HG02610 (cell line): ENCODE data around the gene FRYL.

Experiments
- ATAC-seq: cut with Tn5 transposase; IDR thresholded peaks from one replicate; pipeline ENCODE4 v1.9.1; 2021; ENCODE audit warnings: mild to moderate bottlenecking, moderate library complexity; ENCODE audit not compliant: unreplicated experiment

FRYL gene

GRCh38 chr4:48499551-48500066, 280.5 kb downstream of the FRYL start:
- peak; percentile 75 for ATAC-seq

GRCh38 chr4:48498895-48499294, 281.2 kb downstream of the FRYL start:
- ATAC-seq: no peak

- no peak for ATAC-seq
Measured at GRCh38 chr4:48495941-48496340, 284.1 kb downstream of the FRYL start.

GRCh38 chr4:48493452-48494100, 286.5 kb downstream of the FRYL start:
- no peak for ATAC-seq

- ATAC-seq: no peak
Measured at GRCh38 chr4:48491514-48492176, 288.4 kb downstream of the FRYL start.

DNA sequence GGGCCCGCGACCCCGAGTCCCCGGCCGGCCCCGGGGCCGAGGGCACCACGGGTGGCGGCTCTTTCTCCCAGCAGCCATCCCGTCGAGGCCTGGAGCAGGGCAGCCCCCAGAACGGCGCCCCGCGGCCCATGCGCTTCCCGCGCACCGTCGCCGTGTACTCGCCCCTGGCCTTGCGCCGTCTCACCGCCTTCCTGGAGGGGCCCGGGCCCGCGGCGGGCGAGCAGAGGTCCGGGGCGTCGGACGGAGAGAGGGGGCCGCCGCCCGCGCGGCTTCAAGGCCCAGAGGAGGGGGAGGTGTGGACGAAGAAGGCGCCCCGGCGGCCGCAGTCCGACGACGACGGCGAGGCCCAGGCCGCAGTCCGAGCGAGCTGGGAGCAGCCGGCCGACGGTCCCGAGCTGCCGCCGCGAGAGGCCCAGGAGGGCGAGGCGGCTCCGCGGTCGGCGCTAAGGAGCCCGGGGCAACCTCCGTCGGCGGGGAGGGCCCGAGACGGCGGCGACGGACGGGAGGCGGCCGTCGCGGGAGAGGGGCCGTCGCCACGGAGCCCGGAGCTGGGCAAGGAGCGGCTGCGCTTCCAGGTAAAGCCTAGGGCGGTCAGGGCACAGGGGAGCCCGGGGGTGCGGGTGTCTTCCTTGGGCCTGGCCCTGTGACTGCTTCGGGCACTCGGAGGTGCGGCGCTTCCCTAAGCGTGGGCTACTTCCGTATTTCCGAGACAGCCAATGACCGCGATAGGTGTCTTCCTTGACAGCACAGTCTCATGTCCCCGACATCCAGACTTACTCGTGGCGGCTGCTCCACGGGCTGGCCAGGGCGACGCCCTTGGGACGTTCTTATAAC, 289.2 kb downstream of the FRYL start:
- ATAC-seq: no peak

DNA sequence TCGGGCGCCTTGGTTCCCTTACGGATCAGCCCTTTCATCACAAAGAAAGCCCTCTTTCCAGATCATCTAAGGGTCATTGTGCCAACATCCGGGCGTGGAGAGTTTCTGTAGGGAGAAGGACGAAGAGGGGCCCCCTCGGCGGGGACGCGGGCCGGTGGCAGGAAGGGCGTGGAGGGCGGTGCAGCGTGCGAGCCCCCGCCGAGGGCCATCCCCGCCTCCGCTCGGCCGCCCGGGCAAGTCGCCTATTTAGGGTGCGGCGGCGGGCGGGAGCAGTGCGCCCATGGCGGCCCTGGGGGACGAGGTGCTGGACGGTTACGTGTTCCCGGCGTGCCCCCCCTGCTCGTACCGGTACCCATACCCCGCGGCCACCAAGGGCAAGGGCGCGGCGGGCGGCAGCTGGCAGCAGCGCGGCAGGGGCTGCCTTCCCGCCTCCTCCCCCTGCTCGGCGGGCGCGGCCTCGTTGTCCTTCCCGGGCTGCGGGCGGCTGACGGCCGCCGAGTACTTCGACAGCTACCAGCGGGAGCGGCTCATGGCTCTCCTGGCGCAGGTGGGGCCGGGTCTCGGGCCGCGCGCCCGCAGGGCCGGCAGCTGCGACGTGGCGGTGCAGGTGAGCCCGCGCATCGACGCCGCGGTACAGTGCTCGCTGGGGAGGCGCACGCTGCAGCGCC, 289.9 kb downstream of the FRYL start, which contains the start of gene ZAR1:
Gene ZAR1, plus strand, starts transcription at position 241 of the 668 bp plus-strand sequence. Its CDS starts 40 bp downstream, at position 281.
- ATAC-seq: no peak

- ATAC-seq: no peak
Measured at GRCh38 chr4:48489683-48490011, 290.4 kb downstream of the FRYL start.

GRCh38 chr4:48484494-48485168, 295.4 kb downstream of the FRYL start:
- no peak for ATAC-seq

- no peak for ATAC-seq
Measured at GRCh38 chr4:48483777-48484493, 296.1 kb downstream of the FRYL start.

DNA sequence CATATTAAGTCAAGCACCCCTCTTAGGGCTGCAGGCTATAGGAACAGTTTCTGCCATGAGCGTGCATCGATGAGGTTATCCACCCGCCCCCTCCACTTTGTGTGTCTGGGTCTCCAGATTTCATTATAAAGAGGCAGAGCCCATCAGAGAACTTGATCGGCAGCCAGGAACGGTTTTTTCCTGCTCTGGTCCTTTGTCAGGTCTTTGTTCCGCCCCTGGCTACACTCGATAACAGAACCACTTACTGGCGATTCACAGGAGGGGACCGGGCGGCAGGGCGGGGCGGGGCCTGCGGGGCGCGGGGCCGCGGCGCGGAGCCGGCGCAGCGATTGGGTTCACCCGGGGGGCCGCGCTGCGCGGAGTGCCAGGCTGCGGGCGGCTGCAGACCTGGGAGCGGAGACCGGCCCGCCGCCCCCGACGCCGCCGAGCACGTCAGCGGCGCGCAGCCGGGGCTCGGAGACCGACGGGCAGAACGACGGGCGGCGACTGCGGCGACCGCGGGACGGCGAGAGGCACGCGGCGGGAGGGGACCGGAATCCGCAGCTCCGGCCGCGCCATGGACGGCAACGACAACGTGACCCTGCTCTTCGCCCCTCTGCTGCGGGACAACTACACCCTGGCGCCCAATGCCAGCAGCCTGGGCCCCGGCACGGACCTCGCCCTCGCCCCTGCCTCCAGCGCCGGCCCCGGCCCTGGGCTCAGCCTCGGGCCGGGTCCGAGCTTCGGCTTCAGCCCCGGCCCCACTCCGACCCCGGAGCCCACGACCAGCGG, 296.9 kb downstream of the FRYL start, which contains the start of gene SLC10A4:
Gene SLC10A4, plus strand, starts transcription at position 338 of the 771 bp plus-strand sequence. Its CDS starts 219 bp downstream, at position 557.
- no peak for ATAC-seq

- no peak for ATAC-seq
Measured at GRCh38 chr4:48481581-48481980, 298.5 kb downstream of the FRYL start.

DNA sequence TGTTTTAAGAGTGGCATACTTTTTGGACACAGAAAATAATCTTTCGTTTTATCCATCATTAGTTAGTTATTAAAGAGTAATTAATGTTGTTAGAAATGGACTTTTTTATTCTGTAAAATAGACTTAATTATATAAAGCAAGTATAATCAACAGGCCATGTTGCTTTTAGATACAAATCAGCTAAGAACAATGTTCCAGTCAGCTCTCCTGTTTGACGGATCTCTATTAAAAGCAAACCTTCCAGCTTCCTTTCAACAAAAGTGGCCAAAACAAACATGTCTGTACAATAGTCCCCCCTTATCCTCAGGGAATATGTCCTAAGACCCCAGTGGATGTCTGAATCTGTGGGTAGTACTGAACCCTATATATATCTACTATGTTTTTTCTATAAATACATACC, 301.8 kb downstream of the FRYL start:
- no peak for ATAC-seq

GRCh38 chr4:48475770-48476169, 304.3 kb downstream of the FRYL start:
- no peak for ATAC-seq

- ATAC-seq: no peak
Measured at GRCh38 chr4:48472794-48473193, 307.3 kb downstream of the FRYL start.

DNA sequence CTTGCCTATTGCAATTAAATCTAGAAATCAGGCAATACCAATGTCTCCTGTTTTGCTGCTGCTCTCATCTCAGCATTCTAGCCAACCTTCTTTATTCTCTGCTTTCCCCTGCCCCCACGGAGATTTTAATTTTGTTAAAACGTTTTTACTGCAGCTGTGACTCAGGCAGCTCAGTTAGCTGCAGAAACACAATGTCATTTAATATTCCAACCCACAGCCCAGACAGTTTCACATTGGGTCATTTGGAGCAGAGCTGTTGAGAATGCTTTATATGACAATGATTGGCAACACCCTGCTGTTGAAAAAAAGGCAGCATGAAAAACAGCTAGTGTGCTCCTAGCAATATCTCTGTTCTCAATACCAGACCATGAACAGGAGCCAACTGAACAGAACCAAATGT, 309.5 kb downstream of the FRYL start:
- ATAC-seq: no peak

- no peak for ATAC-seq
Measured at GRCh38 chr4:48470137-48470536, 309.9 kb downstream of the FRYL start.

DNA sequence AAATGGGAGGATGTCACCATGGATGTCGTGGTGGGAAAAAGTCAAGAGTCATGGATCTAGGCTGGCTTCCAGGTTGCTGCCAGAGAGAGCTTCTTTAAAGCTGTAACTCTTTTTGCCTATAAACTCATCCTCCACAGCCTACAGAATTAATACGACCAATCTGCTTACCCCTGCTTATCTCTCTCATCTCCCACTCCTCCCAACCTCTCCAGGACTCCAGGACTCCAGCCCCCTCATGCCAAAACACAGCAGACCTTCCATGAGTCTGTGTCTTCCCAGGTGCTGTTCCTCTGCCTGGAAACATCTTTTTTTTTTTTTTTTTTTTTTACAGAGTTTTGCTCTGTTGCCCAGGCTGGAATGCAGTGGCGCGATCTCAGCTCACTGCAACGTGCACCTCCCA, 312.2 kb downstream of the FRYL start:
- no peak for ATAC-seq

DNA sequence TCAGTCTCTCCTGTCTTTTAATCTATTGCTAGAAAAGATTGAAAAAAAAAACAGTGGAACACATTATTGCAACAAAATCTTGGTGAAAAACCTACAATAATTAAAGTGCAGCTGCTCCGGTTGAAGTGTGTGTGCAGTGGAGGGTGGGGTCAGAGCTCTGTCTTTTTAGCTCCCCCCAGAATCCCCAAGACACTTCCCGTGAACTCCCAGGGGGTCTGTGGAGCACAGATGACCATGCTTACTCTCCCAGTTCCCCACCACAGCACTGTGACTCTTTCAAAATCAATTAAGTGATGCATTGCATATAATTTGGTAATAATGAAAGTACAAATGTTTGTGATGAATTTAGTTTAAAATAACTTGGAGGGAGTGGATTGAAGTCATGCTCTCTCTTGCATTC, 312.6 kb downstream of the FRYL start:
- ATAC-seq: no peak
